Vagina (tissue), 2 donors: ENCODE data around the gene PCDHGA10. TPM values are rescaled to one million over a fixed set of nuclear protein-coding genes. Genes with fewer than 3 reads are reported as not detected.
"Not testable (repeated sequence)": the region's sequence is repeated elsewhere in the genome, so short reads cannot be mapped to it uniquely, and the experiment has no call there.

ENCODE experiments used
- DNase-seq, 2 donors: peaks; one replicate each; pipeline ENCODE4 v3.0.0-alpha.2; 2017; ENCODE audit errors: extremely low spot score in 2 of 2
- H3K27ac ChIP-seq: fragments of 200-600 bp; sonication (generic); one replicate; pipeline ENCODE4 v1.5.1; 2019
- H3K27me3 ChIP-seq: fragments of 200-600 bp; sonication (generic); one replicate; pipeline ENCODE4 v1.5.1; 2019
- H3K36me3 ChIP-seq, 2 donors: fragments of 200-600 bp; sonication (generic); one replicate each; pipeline ENCODE4 v1.5.1; 2017 to 2019
- H3K4me1 ChIP-seq: fragments of 200-600 bp; sonication (generic); one replicate; pipeline ENCODE4 v1.5.1; 2019
- H3K4me3 ChIP-seq, 2 donors: fragments of 200-600 bp; sonication (generic); 1 replicate in 1 of 2; 2 replicates in 1 of 2; pipeline ENCODE4 v1.5.1; 2016 to 2019
- H3K9me3 ChIP-seq: fragments of 200-600 bp; sonication (generic); one replicate; pipeline ENCODE4 v1.5.1; 2019
- POLR2A ChIP-seq, 2 donors: fragments of 450-650 bp; IDR thresholded peaks; one replicate each; pipeline ENCODE4 v1.6.1; 2017; ENCODE audit warnings: antibody characterized with exemption in 2 of 2, mild to moderate bottlenecking in 2 of 2, moderate library complexity in 2 of 2
- POLR2AphosphoS5 ChIP-seq, 2 donors: sonication (generic); formaldehyde crosslinking; IDR thresholded peaks; one replicate each; pipeline ENCODE4 v1.9.0; 2017; ENCODE audit warnings: antibody characterized with exemption in 2 of 2, mild to moderate bottlenecking in 2 of 2, low read depth in 1 of 2; ENCODE audit not compliant: insufficient read depth in 1 of 2
- intact Hi-C: fragments of 100-400 bp; cut with DNase I; formaldehyde crosslinking; loops from one replicate; pipeline ENCODE4 v1.15.1; 2023
- total RNA-seq: library from RNA; depleted of rRNA; stranded (reverse); fragments of >200 nt; gene quantifications from one replicate; pipeline ENCODE4 v1.2.3, GENCODE V29; 2016
- TF ChIP-seq, protein P1 (sequence below), 3 experiments: fragments of 450-650 bp in 2 of 3; fragments of 200-600 bp in 1 of 3; sonication (generic) in 1 of 3; IDR thresholded peaks; one replicate each; pipeline ENCODE4 v1.5.1; 2017 to 2019; ENCODE audit warnings: antibody characterized with exemption in 3 of 3, mild to moderate bottlenecking in 2 of 3, moderate library complexity in 2 of 3

PCDHGA10 gene
- total RNA-seq, 1 donor from 2014 or later = 10.6 TPM

DNA sequence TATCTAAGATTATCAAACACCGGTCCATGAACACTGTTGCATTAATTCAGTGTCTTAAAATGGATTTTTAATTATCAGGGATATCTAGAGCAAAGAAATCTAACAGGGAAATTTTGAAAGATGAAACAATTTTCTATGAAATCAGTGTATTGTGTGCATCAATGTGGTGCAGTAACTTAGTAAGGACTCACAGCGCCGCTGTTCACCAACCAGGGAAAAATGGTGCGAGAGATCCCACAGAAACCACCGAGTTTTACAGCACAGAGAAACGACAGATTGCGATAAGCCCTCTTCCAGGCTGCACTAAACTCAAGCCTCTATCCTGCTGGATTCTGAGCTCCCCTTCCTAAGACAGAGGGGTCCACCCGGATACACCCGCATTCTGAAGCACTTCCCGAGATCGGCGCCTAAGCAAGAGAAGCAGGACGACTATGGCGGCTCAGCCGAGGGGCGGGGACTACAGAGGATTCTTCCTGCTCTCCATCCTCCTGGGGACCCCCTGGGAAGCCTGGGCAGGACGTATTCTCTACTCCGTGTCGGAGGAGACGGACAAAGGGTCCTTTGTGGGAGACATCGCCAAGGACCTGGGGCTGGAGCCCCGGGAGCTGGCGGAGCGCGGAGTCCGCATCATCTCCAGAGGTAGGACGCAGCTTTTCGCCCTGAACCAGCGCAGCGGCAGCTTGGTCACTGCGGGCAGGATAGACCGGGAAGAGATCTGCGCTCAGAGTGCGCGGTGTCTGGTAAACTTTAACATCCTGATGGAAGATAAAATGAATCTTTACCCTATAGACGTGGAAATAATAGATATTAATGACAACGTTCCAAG lies 30.1 kb upstream of the PCDHGA10 start, which contains the start of gene PCDHGA7:
Gene PCDHGA7 (plus strand): TSS at position 274 of the 826 bp plus-strand sequence. CDS start 158 bp downstream, at position 432.
- TF ChIP-seq POLR2A (IDR thresholded peaks at IDR 0.05) = no peak
- TF ChIP-seq, protein P1, sequence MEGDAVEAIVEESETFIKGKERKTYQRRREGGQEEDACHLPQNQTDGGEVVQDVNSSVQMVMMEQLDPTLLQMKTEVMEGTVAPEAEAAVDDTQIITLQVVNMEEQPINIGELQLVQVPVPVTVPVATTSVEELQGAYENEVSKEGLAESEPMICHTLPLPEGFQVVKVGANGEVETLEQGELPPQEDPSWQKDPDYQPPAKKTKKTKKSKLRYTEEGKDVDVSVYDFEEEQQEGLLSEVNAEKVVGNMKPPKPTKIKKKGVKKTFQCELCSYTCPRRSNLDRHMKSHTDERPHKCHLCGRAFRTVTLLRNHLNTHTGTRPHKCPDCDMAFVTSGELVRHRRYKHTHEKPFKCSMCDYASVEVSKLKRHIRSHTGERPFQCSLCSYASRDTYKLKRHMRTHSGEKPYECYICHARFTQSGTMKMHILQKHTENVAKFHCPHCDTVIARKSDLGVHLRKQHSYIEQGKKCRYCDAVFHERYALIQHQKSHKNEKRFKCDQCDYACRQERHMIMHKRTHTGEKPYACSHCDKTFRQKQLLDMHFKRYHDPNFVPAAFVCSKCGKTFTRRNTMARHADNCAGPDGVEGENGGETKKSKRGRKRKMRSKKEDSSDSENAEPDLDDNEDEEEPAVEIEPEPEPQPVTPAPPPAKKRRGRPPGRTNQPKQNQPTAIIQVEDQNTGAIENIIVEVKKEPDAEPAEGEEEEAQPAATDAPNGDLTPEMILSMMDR (IDR thresholded peaks at IDR 0.05) = no peak
- TF ChIP-seq POLR2AphosphoS5 (IDR thresholded peaks at IDR 0.05; ENCODE audit: insufficient read depth in 1 of 2, low read depth in 1 of 2) = no peak
- no peak for DNase-seq

DNA sequence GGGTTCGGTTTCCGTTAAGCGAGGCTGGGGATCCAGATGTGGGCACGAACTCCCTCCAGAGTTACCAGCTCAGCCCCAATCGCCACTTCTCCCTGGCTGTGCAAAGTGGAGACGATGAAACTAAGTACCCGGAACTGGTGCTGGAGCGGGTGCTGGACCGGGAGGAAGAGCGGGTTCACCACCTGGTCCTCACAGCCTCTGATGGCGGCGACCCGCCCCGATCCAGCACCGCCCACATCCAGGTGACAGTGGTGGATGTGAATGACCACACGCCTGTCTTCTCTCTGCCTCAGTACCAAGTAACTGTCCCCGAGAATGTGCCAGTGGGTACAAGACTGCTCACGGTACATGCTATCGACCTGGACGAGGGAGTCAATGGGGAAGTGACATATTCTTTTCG lies 29.4 kb upstream of the PCDHGA10 start:
- intact Hi-C loops = no loop called here

More for the DNA sequence above, 30.1 kb upstream of the PCDHGA10 start, which contains the start of gene PCDHGA7:
- Histone ChIP-seq H3K4me1 (no peaks in the 10 kb centered on the region), H3K9me3 (peaks cover 64% of the 10 kb centered on the region), H3K4me3 (peak within 1 kb of the TSS in 1 of 2 donors; percentile 19), H3K27me3 (no peaks in the 10 kb centered on the region), H3K36me3 (peaks cover 0 to 6% of the 10 kb centered on the region in 2 donors), H3K27ac (no peak within 1 kb of the TSS)
- intact Hi-C loops = no loop called here

DNA sequence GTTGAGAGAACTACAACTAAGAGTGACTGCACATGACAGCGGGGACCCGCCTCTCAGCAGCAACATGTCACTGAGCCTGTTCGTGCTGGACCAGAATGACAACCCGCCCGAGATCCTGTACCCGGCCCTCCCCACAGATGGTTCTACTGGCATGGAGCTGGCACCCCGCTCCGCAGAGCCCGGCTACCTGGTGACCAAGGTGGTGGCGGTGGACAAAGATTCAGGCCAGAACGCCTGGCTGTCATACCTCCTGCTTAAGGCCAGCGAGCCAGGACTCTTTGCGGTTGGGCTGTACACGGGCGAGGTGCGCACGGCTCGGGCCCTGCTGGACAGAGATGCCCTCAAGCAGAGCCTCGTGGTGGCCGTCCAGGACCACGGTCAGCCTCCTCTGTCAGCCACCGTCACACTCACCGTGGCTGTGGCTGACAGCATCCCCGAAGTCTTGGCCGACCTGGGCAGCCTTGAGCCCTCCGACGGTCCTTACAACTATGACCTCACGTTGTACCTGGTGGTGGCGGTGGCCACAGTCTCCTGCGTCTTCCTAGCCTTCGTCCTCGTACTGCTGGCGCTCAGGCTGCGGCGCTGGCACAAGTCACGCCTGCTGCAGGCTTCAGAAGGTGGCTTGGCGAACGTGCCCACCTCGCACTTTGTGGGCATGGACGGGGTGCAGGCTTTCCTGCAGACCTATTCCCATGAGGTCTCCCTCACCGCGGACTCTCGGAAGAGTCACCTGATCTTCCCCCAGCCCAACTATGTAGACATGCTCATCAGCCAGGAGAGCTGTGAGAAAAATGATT lies 28.1 kb upstream of the PCDHGA10 start:
- H3K27me3 ChIP-seq = no peaks in the 10 kb centered on the region
- peaks cover 0 to 6% of the 10 kb centered on the region in 2 donors for H3K36me3 ChIP-seq
- no peak for DNase-seq
- TF ChIP-seq, protein P1 (IDR thresholded peaks at IDR 0.05) = no peak
- no peak for TF ChIP-seq POLR2AphosphoS5 (IDR thresholded peaks at IDR 0.05; ENCODE audit: insufficient read depth in 1 of 2, low read depth in 1 of 2)
- TF ChIP-seq POLR2A (IDR thresholded peaks at IDR 0.05) = no peak
- intact Hi-C loops = no loop called here
- no peak overlapping the region for H3K27ac ChIP-seq
- peak overlapping the region in 1 of 2 donors; percentile 10 for H3K4me3 ChIP-seq
- no peaks in the 10 kb centered on the region for H3K4me1 ChIP-seq
- H3K9me3 ChIP-seq = peaks cover 61% of the 10 kb centered on the region

More for the DNA sequence above, 29.4 kb upstream of the PCDHGA10 start:
- Histone ChIP-seq H3K36me3 (peaks cover 0 to 6% of the 10 kb centered on the region in 2 donors), H3K27me3 (no peaks in the 10 kb centered on the region), H3K4me1 (no peaks in the 10 kb centered on the region), H3K27ac (no peak overlapping the region), H3K9me3 (peaks cover 60% of the 10 kb centered on the region), H3K4me3 (no peak overlapping the region)
- DNase-seq = no peak
- TF ChIP-seq POLR2AphosphoS5 (IDR thresholded peaks at IDR 0.05; ENCODE audit: insufficient read depth in 1 of 2, low read depth in 1 of 2) (no peak), POLR2A (IDR thresholded peaks at IDR 0.05) (no peak)
- TF ChIP-seq, protein P1 (IDR thresholded peaks at IDR 0.05) = no peak

DNA sequence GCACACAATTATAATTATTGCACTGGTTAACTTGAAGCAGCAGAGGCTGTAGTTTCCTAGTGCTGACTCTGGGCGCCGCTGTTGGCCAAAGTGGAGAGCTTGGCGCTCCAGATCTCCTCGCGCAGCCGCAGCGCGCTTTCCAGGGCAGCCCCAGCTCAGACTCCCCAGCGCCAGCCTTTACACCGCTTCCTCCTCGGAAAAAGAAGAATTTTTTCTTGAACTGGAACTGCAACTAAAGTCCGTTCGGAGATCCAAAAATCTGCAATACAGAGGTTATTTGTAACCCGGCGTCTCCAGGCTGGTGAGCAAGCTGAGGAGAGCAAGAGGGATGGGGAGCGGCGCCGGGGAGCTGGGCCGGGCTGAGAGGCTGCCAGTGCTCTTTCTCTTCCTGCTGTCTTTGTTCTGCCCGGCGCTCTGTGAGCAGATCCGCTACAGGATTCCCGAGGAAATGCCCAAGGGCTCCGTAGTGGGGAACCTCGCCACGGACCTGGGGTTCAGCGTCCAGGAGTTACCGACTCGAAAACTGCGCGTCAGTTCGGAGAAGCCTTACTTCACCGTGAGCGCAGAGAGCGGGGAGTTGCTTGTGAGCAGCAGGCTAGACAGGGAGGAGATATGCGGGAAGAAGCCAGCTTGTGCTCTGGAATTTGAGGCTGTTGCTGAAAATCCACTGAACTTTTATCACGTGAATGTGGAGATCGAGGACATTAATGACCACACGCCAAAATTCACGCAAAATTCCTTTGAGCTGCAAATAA lies 25.1 kb upstream of the PCDHGA10 start, which contains the start of gene PCDHGB4:
Gene PCDHGB4 (plus strand): TSS at position 142 of the 755 bp plus-strand sequence. CDS start 187 bp downstream, at position 329.
- H3K4me3 ChIP-seq = not testable (repeated sequence)

DNA sequence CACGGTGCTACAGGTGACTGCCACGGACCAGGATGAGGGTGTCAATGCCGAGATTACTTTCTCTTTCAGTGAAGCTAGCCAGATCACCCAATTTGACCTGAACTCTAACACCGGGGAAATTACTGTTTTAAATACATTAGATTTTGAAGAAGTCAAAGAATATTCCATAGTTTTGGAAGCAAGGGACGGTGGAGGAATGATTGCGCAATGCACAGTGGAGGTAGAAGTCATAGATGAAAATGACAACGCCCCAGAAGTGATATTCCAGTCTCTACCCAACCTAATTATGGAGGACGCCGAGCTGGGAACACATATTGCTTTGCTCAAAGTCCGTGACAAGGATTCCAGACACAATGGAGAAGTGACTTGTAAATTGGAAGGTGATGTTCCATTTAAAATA lies 24.1 kb upstream of the PCDHGA10 start:
- no peaks in the 10 kb centered on the region for H3K4me1 ChIP-seq
- no peaks in the 10 kb centered on the region for H3K27me3 ChIP-seq
- H3K27ac ChIP-seq = no peak overlapping the region
- TF ChIP-seq, protein P1 (IDR thresholded peaks at IDR 0.05) = no peak
- no peak for TF ChIP-seq POLR2A (IDR thresholded peaks at IDR 0.05)
- no peak for TF ChIP-seq POLR2AphosphoS5 (IDR thresholded peaks at IDR 0.05; ENCODE audit: insufficient read depth in 1 of 2, low read depth in 1 of 2)
- intact Hi-C loops = no loop called here
- no peak overlapping the region for H3K4me3 ChIP-seq
- peaks cover 69% of the 10 kb centered on the region for H3K9me3 ChIP-seq
- peaks cover 0 to 9% of the 10 kb centered on the region in 2 donors for H3K36me3 ChIP-seq
- no peak for DNase-seq

More for the DNA sequence above, 25.1 kb upstream of the PCDHGA10 start, which contains the start of gene PCDHGB4:
- H3K36me3 ChIP-seq, intact Hi-C loops, H3K27ac ChIP-seq, DNase-seq, H3K4me1 ChIP-seq, H3K27me3 ChIP-seq: not testable (repeated sequence)
- H3K9me3 ChIP-seq = peaks cover 69% of the 10 kb centered on the region
